Endothelial cell of umbilical vein (primary cell): ENCODE results near the gene CALU. TPM values are rescaled to one million over a fixed set of nuclear protein-coding genes. Genes with fewer than 3 reads are reported as not detected.

ENCODE experiments used
- BruUV-seq: library from RNA; stranded (reverse); fragments of 400-500 nt; replicated peaks from 2 replicates; lab custom pipeline; 2021; lab: Mats Ljungman, UMichigan
- CTCF ChIA-PET: fragments of 300-600, 350-600 bp; sonication (Branson Sonifier 250); formaldehyde crosslinking; loops from one replicate; lab custom pipeline; 2021; ENCODE audit warnings: antibody characterized with exemption, inconsistent platforms; lab: Charles Lee
- POLR2A ChIA-PET: fragments of 300-600, 350-600 bp; sonication (Branson Sonifier 250); formaldehyde crosslinking; loops from one replicate; lab custom pipeline; 2021; ENCODE audit warnings: antibody characterized with exemption, inconsistent platforms; lab: Charles Lee
- DNase-seq: peaks from one replicate; pipeline ENCODE4 v3.0.0-alpha.2; 2011; ENCODE audit warnings: low read depth, low spot score
- FAIRE-seq: peaks from 2 replicates; lab custom pipeline; 2011; peaks lifted over from hg19 to GRCh38; lab: Jason Lieb, UNC
- H2AFZ ChIP-seq: 2 replicates; pipeline ENCODE4 v1.6.0; 2012; ENCODE audit warnings: low read depth, low read length, control low read depth, inconsistent platforms
- H3K27ac ChIP-seq: 2 replicates; pipeline ENCODE4 v1.5.1; 2011; ENCODE audit warnings: low read depth, mild to moderate bottlenecking, control low read depth, low read length, moderate library complexity; ENCODE audit not compliant: insufficient read depth
- H3K27me3 ChIP-seq, 2 experiments: 2 replicates each; pipeline versions ENCODE4 v1.6.0 to v1.6.1; 2011; ENCODE audit warnings: low read length in 2 of 2, mixed read lengths in 1 of 2; ENCODE audit not compliant: control insufficient read depth in 2 of 2, insufficient read depth in 2 of 2
- H3K36me3 ChIP-seq, 2 experiments: 2 replicates in 1 of 2; 3 replicates in 1 of 2; pipeline ENCODE4 v1.5.1; 2011; ENCODE audit warnings: low read length in 2 of 2, mild to moderate bottlenecking in 1 of 2, moderate library complexity in 1 of 2; ENCODE audit not compliant: control insufficient read depth in 2 of 2, insufficient read depth in 2 of 2; ENCODE audit errors: extremely low read depth in 1 of 2
- H3K4me1 ChIP-seq: 3 replicates; pipeline ENCODE4 v1.5.1; 2011; ENCODE audit warnings: mild to moderate bottlenecking, low read length; ENCODE audit not compliant: control insufficient read depth, insufficient read depth; ENCODE audit errors: extremely low read depth
- H3K4me2 ChIP-seq: 2 replicates; pipeline ENCODE4 v1.6.1; 2011; ENCODE audit warnings: low read length, control low read depth, mixed read lengths; ENCODE audit not compliant: insufficient read depth
- H3K4me3 ChIP-seq, 3 experiments: fragments of 200-600 bp in 1 of 3; sonication (generic), shearing (Covaris generic) in 1 of 3; replicated peaks in 1 of 3; 2 replicates each; pipeline ENCODE4 v1.5.1; 2011 to 2016; ENCODE audit warnings: control low read depth in 3 of 3, low read length in 3 of 3, mild to moderate bottlenecking in 2 of 3, inconsistent platforms in 1 of 3, low read depth in 1 of 3, moderate library complexity in 1 of 3; ENCODE audit not compliant: insufficient read depth in 1 of 3
- H3K79me2 ChIP-seq: 2 replicates; pipeline ENCODE4 v1.6.0; 2012; ENCODE audit warnings: low read length, inconsistent platforms; ENCODE audit not compliant: control insufficient read depth, insufficient read depth
- H3K9ac ChIP-seq: replicated peaks from 2 replicates; pipeline ENCODE3; 2011; ENCODE audit warnings: low read length, control low read depth; ENCODE audit not compliant: insufficient read depth; ENCODE audit errors: extremely low read depth
- H3K9me1 ChIP-seq: replicated peaks from 3 replicates; pipeline ENCODE4 v1.6.0; 2011; ENCODE audit warnings: mild to moderate bottlenecking, low read length; ENCODE audit not compliant: control insufficient read depth, insufficient read depth; ENCODE audit errors: extremely low read depth
- H3K9me3 ChIP-seq: replicated peaks from 2 replicates; pipeline ENCODE4 v1.5.1; 2012; ENCODE audit warnings: low read length, inconsistent platforms; ENCODE audit not compliant: control insufficient read depth, insufficient read depth
- H4K20me1 ChIP-seq: replicated peaks from 2 replicates; pipeline ENCODE3; 2011; ENCODE audit warnings: mild to moderate bottlenecking, low read length; ENCODE audit not compliant: control insufficient read depth, insufficient read depth; ENCODE audit errors: extremely low read depth
- CTCF ChIP-seq, 2 donors: IDR thresholded peaks; 1 replicate in 1 of 2; 2 replicates in 1 of 2; pipeline ENCODE4 v1.5.1; 2011; ENCODE audit warnings: low read length in 2 of 2, mild to moderate bottlenecking in 2 of 2, moderate library complexity in 2 of 2, control low read depth in 1 of 2, inconsistent platforms in 1 of 2, low read depth in 1 of 2; ENCODE audit not compliant: insufficient read depth in 1 of 2; ENCODE audit errors: extremely low read depth in 1 of 2
- EZH2 ChIP-seq: IDR thresholded peaks from 2 replicates; pipeline ENCODE4 v1.6.1; 2012; ENCODE audit warnings: borderline replicate concordance, low read depth, mild to moderate bottlenecking, moderate library complexity, low read length, inconsistent platforms; ENCODE audit not compliant: severe bottlenecking
- FOS ChIP-seq: IDR thresholded peaks from 2 replicates; pipeline ENCODE4 v1.6.1; 2011; ENCODE audit warnings: mild to moderate bottlenecking, low read length, moderate library complexity, borderline replicate concordance; ENCODE audit not compliant: insufficient read depth
- GATA2 ChIP-seq: IDR thresholded peaks from 2 replicates; pipeline ENCODE4 v1.7.0; 2011; ENCODE audit warnings: low read depth, mild to moderate bottlenecking, moderate library complexity, mixed read lengths, low read length; ENCODE audit not compliant: insufficient read length, insufficient read depth
- JUN ChIP-seq: IDR thresholded peaks from 2 replicates; pipeline ENCODE4 v1.6.1; 2011; ENCODE audit warnings: borderline replicate concordance, low read depth; ENCODE audit not compliant: insufficient read length, insufficient read depth
- MAX ChIP-seq: IDR thresholded peaks from 2 replicates; pipeline ENCODE4 v1.6.1; 2011; ENCODE audit not compliant: insufficient read depth, insufficient read length
- MYC ChIP-seq: IDR thresholded peaks from one replicate; pipeline ENCODE4 v1.6.1; 2011; ENCODE audit warnings: mild to moderate bottlenecking, low read depth, low read length
- POLR2A ChIP-seq: IDR thresholded peaks from 2 replicates; pipeline ENCODE4 v1.6.1; 2012; ENCODE audit warnings: low read depth, mild to moderate bottlenecking, control low read depth, low read length
- POLR2AphosphoS5 ChIP-seq: IDR thresholded peaks from 2 replicates; pipeline ENCODE4 v1.6.1; 2012; ENCODE audit warnings: low read depth, mild to moderate bottlenecking, control low read depth, low read length, moderate library complexity; ENCODE audit not compliant: insufficient read depth
- dilution Hi-C: fragments of 300-500 bp; cut with MboI; formaldehyde crosslinking; loops from one replicate; pipeline ENCODE4 v1.15.0; 2019; ENCODE audit warnings: low sequenced_read_pairs; ENCODE audit not compliant: extremely low pct_ligation_motif_present
- intact Hi-C: fragments of 100-400 bp; cut with micrococcal nuclease; formaldehyde crosslinking; loops from one replicate; pipeline ENCODE4 v1.10.0; 2022
- polyA plus RNA-seq, 4 experiments: library from polyadenylated mRNA; depleted of rRNA in 3 of 4; stranded (reverse) in 3 of 4; unstranded in 1 of 4; fragments of >200 nt; gene quantifications; 2 replicates each; pipeline versions ENCODE4 v1.2.1 to v1.2.3, GENCODE V29; 2011 to 2012; ENCODE audit warnings: missing spikeins in 1 of 4
- total RNA-seq: library from RNA; stranded (reverse); gene quantifications from 2 replicates; pipeline ENCODE4 v1.2.3, GENCODE V29; 2021

Gene CALU
- total and polyA plus RNA-seq, 2 donors (not counting 3 experiments of a cell fraction or from before 2014, with no cell fraction given), result 135 to 257 TPM

GRCh38 chr7:128755819-128756476 lies 16.8 kb downstream of the CALU start:
- Histone ChIP-seq H3K36me3 (peaks cover 20 to 30% of the 10 kb centered on the region in 2 experiments), H3K4me1 (no peaks in the 10 kb centered on the region), H3K4me3 (no peak overlapping the region), H3K9ac (no peak overlapping the region), H3K27me3 (no peaks in the 10 kb centered on the region), H3K9me1 (peaks cover 2% of the 10 kb centered on the region), H3K9me3 (no peaks in the 10 kb centered on the region), H2AFZ (no peak overlapping the region), H3K79me2 (peaks cover 44% of the 10 kb centered on the region), H3K4me2 (no peak overlapping the region), H3K27ac (no peak overlapping the region), H4K20me1 (peaks cover 9% of the 10 kb centered on the region)
- no peak for DNase-seq
- no TSS peak for BruUV-seq
- ChIA-PET CTCF (interaction anchor here (0.7 to 1.8 kb wide), 2 partner anchors 8 to 18 kb away, joined by 3 to 5 read pairs; partner anchors contain the start of gene CALU), POLR2A (no interaction called here)
- intact Hi-C loops, result no loop called here
- FAIRE-seq, result no peak
- TF ChIP-seq MYC, result no peak
- no peak for TF ChIP-seq EZH2
- no peak for TF ChIP-seq GATA2
- TF ChIP-seq CTCF (IDR thresholded peaks at IDR 0.05; ENCODE audit: extremely low read depth in 1 of 2, insufficient read depth in 1 of 2, low read depth in 1 of 2, low read length in 2 of 2), result no peak
- TF ChIP-seq POLR2AphosphoS5, result no peak
- no peak for TF ChIP-seq FOS
- no peak for TF ChIP-seq POLR2A
- no peak for TF ChIP-seq JUN
- TF ChIP-seq MAX, result no peak
- dilution Hi-C loops, result no loop called here
